Ascending aorta (tissue), 2 donors: Measurements from ENCODE around the gene TRABD2B. TPM values are rescaled to one million over a fixed set of nuclear protein-coding genes. Genes with fewer than 3 reads are reported as not detected.

ENCODE experiments used
- DNase-seq, 2 donors: peaks; one replicate each; pipeline ENCODE4 v3.0.0-alpha.2; 2019; ENCODE audit warnings: low spot score in 2 of 2
- H3K27ac ChIP-seq, 2 donors: fragments of 200-600 bp; sonication (generic); one replicate each; pipeline ENCODE4 v1.5.1; 2016 to 2017; ENCODE audit warnings: mild to moderate bottlenecking in 1 of 2
- H3K27me3 ChIP-seq: fragments of 200-600 bp; sonication (generic); one replicate; pipeline ENCODE4 v1.5.1; 2017
- H3K36me3 ChIP-seq, 2 donors: fragments of 200-600 bp; sonication (generic); one replicate each; pipeline ENCODE4 v1.5.1; 2016
- H3K4me1 ChIP-seq, 2 donors: fragments of 200-600 bp; sonication (generic); one replicate each; pipeline ENCODE4 v1.5.1; 2016 to 2017; ENCODE audit warnings: mild to moderate bottlenecking in 1 of 2
- H3K4me3 ChIP-seq, 2 donors: fragments of 200-600 bp; sonication (generic); one replicate each; pipeline ENCODE4 v1.5.1; 2016 to 2017; ENCODE audit warnings: mild to moderate bottlenecking in 1 of 2
- H3K9me3 ChIP-seq, 2 donors: fragments of 200-600 bp; sonication (generic); one replicate each; pipeline ENCODE4 v1.5.1; 2016
- intact Hi-C: fragments of 100-400 bp; cut with DNase I; formaldehyde crosslinking; loops from one replicate; pipeline ENCODE4 v1.15.1; 2023
- total RNA-seq: library from RNA; depleted of rRNA; stranded (reverse); fragments of >200 nt; gene quantifications from one replicate; pipeline ENCODE4 v1.1.0, GENCODE V29; 2016
- TF ChIP-seq, protein P1 (sequence below), 3 experiments: fragments of 200-600 bp in 2 of 3; fragments of 450-650 bp in 1 of 3; sonication (generic) in 2 of 3; IDR thresholded peaks; one replicate each; pipeline ENCODE4 v1.5.1; 2016 to 2019; ENCODE audit warnings: antibody characterized with exemption in 3 of 3, mild to moderate bottlenecking in 1 of 3, moderate library complexity in 1 of 3

Gene TRABD2B
- total RNA-seq, 1 donor from 2014 or later = 7.9 TPM

DNA sequence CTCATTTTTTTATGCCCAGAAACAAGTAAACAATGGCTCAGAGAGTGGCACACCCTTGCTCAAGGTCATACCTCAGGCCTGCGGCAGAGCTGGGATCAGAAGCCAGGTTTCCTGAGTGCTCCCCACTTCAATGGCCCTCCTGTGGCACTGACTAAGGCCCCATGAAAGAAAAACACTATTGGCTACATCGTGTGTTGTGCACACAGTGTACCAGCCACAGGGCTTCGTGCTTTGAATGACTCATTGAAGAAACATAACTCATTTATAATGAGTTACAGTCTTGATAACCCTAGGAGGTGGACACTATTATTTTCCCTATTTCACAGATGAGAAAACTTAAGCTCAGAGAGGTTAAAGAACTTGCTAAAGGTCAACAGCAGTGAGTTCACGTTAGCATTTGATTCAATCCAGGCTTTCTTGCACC is 91.2 kb downstream of the TRABD2B start:
- TF ChIP-seq, protein P1, sequence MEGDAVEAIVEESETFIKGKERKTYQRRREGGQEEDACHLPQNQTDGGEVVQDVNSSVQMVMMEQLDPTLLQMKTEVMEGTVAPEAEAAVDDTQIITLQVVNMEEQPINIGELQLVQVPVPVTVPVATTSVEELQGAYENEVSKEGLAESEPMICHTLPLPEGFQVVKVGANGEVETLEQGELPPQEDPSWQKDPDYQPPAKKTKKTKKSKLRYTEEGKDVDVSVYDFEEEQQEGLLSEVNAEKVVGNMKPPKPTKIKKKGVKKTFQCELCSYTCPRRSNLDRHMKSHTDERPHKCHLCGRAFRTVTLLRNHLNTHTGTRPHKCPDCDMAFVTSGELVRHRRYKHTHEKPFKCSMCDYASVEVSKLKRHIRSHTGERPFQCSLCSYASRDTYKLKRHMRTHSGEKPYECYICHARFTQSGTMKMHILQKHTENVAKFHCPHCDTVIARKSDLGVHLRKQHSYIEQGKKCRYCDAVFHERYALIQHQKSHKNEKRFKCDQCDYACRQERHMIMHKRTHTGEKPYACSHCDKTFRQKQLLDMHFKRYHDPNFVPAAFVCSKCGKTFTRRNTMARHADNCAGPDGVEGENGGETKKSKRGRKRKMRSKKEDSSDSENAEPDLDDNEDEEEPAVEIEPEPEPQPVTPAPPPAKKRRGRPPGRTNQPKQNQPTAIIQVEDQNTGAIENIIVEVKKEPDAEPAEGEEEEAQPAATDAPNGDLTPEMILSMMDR (IDR thresholded peaks at IDR 0.05) = no peak
- Histone ChIP-seq H3K27me3 (no peaks in the 10 kb centered on the region), H3K4me3 (no peak overlapping the region), H3K9me3 (no peaks in the 10 kb centered on the region), H3K36me3 (no peaks in the 10 kb centered on the region), H3K27ac (peak overlapping the region; percentile 7 to 42), H3K4me1 (peaks cover 4 to 13% of the 10 kb centered on the region in 2 donors)
- intact Hi-C loops = no loop called here
- no peak for DNase-seq

DNA sequence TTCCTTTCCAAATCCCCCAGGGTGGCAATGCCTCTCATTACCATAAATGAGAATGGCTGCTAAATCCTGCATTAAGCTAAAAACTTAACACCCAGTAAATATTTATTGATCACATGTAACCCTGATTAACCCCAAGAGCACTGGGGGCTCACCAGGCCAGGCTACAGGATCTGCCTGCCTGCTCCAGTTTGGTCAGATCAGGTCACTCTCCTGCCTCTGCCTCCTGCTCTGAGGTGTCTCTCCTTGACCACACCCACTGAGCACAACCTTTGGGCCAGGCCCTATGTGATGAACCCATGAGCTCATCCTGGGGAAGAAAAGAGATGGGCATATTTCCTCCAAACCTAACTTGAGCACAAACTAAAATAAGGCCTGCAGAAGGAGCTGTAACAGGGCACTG is 93.5 kb downstream of the TRABD2B start:
- no peaks in the 10 kb centered on the region for H3K9me3 ChIP-seq
- DNase-seq = no peak
- H3K4me3 ChIP-seq = no peak overlapping the region
- peaks cover 4 to 13% of the 10 kb centered on the region in 2 donors for H3K4me1 ChIP-seq
- no peaks in the 10 kb centered on the region for H3K27me3 ChIP-seq
- TF ChIP-seq, protein P1 (IDR thresholded peaks at IDR 0.05) = no peak
- no peaks in the 10 kb centered on the region for H3K36me3 ChIP-seq
- H3K27ac ChIP-seq = no peak overlapping the region
- intact Hi-C loops = no loop called here

- DNase-seq = no peak
These were observed 96.1 kb downstream of the TRABD2B start for GRCh38 chr1:47901001-47901575.

DNA sequence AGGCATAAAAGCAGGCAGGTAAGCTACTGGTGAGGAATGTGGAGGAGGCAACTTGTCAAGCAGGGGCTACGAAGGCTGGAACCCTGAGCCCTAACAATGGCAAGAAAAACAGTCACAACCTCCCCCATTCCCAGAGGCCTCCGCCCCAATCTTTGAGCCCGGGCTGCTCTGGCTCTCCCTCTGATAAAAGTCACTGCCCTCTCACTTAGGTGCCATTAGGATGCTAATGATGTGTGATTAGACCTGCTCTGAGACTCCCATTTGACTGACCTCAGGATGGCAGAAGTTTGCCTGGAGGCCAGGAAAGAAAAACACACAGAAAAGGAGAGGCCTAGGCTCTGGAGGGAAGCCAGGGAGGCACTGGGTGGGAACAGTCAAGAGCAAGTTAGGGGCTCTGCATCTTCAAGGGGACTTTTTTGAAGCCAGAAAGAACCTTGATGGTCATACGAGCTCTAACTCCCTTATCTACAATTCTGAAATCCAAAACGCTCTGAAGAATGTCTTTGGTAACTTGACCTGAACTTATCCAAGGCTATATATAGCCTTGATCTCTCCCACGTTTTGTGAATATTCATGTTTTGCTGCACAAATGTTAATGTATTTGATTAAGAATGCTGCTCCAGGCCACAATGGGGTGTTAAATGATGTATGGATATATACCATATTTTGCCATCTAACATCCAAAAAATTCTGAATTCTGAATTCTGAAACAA is 98.9 kb downstream of the TRABD2B start:
- no peak overlapping the region for H3K4me3 ChIP-seq
- no peak for DNase-seq
- H3K9me3 ChIP-seq = no peaks in the 10 kb centered on the region
- peaks cover 0 to 3% of the 10 kb centered on the region in 2 donors for H3K4me1 ChIP-seq
- intact Hi-C loops = no loop called here
- TF ChIP-seq, protein P1 (IDR thresholded peaks at IDR 0.05) = no peak
- H3K36me3 ChIP-seq = no peaks in the 10 kb centered on the region
- no peak overlapping the region for H3K27ac ChIP-seq
- H3K27me3 ChIP-seq = no peaks in the 10 kb centered on the region

More at GRCh38 chr1:47901001-47901575, 96.1 kb downstream of the TRABD2B start:
- H3K27me3 ChIP-seq = no peaks in the 10 kb centered on the region
- H3K4me3 ChIP-seq = no peak overlapping the region
- TF ChIP-seq, protein P1 (IDR thresholded peaks at IDR 0.05) = no peak
- no peaks in the 10 kb centered on the region for H3K9me3 ChIP-seq
- intact Hi-C loops = no loop called here
- peaks cover under 1 to 6% of the 10 kb centered on the region in 2 donors for H3K4me1 ChIP-seq
- no peaks in the 10 kb centered on the region for H3K36me3 ChIP-seq
- H3K27ac ChIP-seq = no peak overlapping the region

- H3K4me1 ChIP-seq = peaks cover 0 to 3% of the 10 kb centered on the region in 2 donors
- H3K27ac ChIP-seq = no peak overlapping the region
- no peaks in the 10 kb centered on the region for H3K9me3 ChIP-seq
- TF ChIP-seq, protein P1 (IDR thresholded peaks at IDR 0.05) = no peak
- intact Hi-C loops = no loop called here
- no peaks in the 10 kb centered on the region for H3K36me3 ChIP-seq
- no peak for DNase-seq
- H3K4me3 ChIP-seq = no peak overlapping the region
- no peaks in the 10 kb centered on the region for H3K27me3 ChIP-seq
These were observed 101.7 kb downstream of the TRABD2B start for GRCh38 chr1:47895279-47896125.
